Urinary bladder (tissue), 4 donors: Measurements from ENCODE around the gene N4BP2. TPM values are rescaled to one million over a fixed set of nuclear protein-coding genes. Genes with fewer than 3 reads are reported as not detected.

Experiments used
- DNase-seq: peaks from one replicate; pipeline ENCODE4 v3.0.0-alpha.2; 2015; ENCODE audit errors: extremely low spot score
- H3K27ac ChIP-seq: one replicate; pipeline ENCODE4 v1.5.1; 2013; ENCODE audit warnings: low read depth, mild to moderate bottlenecking, moderate library complexity
- H3K36me3 ChIP-seq: one replicate; pipeline ENCODE4 v1.6.1; 2013; ENCODE audit warnings: mild to moderate bottlenecking, moderate library complexity; ENCODE audit not compliant: insufficient read depth
- H3K4me1 ChIP-seq: one replicate; pipeline ENCODE4 v1.6.1; 2013; ENCODE audit warnings: mild to moderate bottlenecking, moderate library complexity; ENCODE audit not compliant: insufficient read depth
- H3K4me3 ChIP-seq: one replicate; pipeline ENCODE4 v1.5.1; 2013; ENCODE audit warnings: low read depth, low read length
- WGBS: extraction: QIAGEN DNeasy Blood & Tissue Kit; methylation state at CpG from one replicate; pipeline ENCODE4 v1.1.7; 2013; 5-methylcytosine and 5-hydroxymethylcytosine counted together
- polyA plus RNA-seq: library from polyadenylated mRNA; stranded (reverse); fragments of 200-250 nt; gene quantifications from one replicate; pipeline ENCODE4 v1.2.3, GENCODE V29; 2013
- total RNA-seq: library from RNA; depleted of rRNA; stranded (reverse); fragments of >200 nt; gene quantifications from one replicate; pipeline ENCODE4 v1.2.3, GENCODE V29; 2014
- donor health status: healthy with polysubstance abuse.
- donor health status: healthy.

N4BP2 gene
- total and polyA plus RNA-seq, 2 donors: 2.5 to 64.7 TPM

- DNase-seq: no peak
- no peaks in the 10 kb centered on the region for H3K4me1 ChIP-seq
- no peak overlapping the region for H3K4me3 ChIP-seq
- H3K27ac ChIP-seq: no peak overlapping the region
- peaks cover 1% of the 10 kb centered on the region for H3K36me3 ChIP-seq
- WGBS: 87% methylated on average over 1 of the region's 1 CpG
Observed at GRCh38 chr4:40179360-40179759, 122.7 kb downstream of the N4BP2 start.

- no peak for DNase-seq
- Histone ChIP-seq H3K4me1 (no peaks in the 10 kb centered on the region), H3K4me3 (no peak overlapping the region), H3K36me3 (peaks cover 1% of the 10 kb centered on the region), H3K27ac (no peak overlapping the region)
- WGBS: 59% methylated on average over 1 of the region's 1 CpG
Observed at GRCh38 chr4:40180356-40180755, 123.7 kb downstream of the N4BP2 start.

- 81% methylated on average over 4 of the region's 4 CpGs for WGBS
- Histone ChIP-seq H3K4me3 (no peak overlapping the region), H3K36me3 (peaks cover 1% of the 10 kb centered on the region), H3K27ac (no peak overlapping the region), H3K4me1 (no peaks in the 10 kb centered on the region)
- DNase-seq: no peak
Observed at GRCh38 chr4:40182001-40182400, 125.4 kb downstream of the N4BP2 start.

DNA sequence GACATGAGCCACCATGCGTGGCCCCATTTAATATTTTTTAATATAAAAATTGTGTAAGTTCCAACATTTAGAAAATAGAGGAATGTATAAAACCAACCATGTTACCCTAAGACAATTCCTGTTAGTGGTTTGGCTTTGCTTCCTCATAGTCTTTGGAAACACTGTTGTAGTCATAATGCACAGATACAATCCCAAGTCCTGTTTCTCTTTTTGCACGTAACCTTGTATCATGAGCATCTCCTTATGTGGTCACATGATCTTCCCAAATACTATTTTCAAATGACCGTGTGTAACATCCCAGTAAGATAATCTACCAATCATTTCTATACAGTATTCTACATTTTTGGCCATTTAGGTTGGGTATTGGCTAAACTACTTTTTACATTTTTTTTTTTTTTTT is 126.3 kb downstream of the N4BP2 start:
- H3K4me1 ChIP-seq: no peaks in the 10 kb centered on the region
- H3K36me3 ChIP-seq: no peaks in the 10 kb centered on the region
- DNase-seq: no peak
- 94% methylated on average over 3 of the region's 3 CpGs for WGBS
- no peak overlapping the region for H3K4me3 ChIP-seq
- H3K27ac ChIP-seq: no peak overlapping the region

- no peak overlapping the region for H3K4me3 ChIP-seq
- DNase-seq: no peak
- no peaks in the 10 kb centered on the region for H3K4me1 ChIP-seq
- no peak overlapping the region for H3K27ac ChIP-seq
- WGBS: 88% methylated on average over 12 of the region's 12 CpGs
- H3K36me3 ChIP-seq: no peaks in the 10 kb centered on the region
Observed at GRCh38 chr4:40183615-40184411, 127.2 kb downstream of the N4BP2 start.

GRCh38 chr4:40185830-40186664 is 129.4 kb downstream of the N4BP2 start:
- Histone ChIP-seq H3K36me3 (no peaks in the 10 kb centered on the region), H3K4me3 (no peak overlapping the region), H3K27ac (no peak overlapping the region), H3K4me1 (no peaks in the 10 kb centered on the region)
- 79% methylated on average over 5 of the region's 5 CpGs for WGBS
- DNase-seq: no peak

GRCh38 chr4:40186665-40187014 is 130.0 kb downstream of the N4BP2 start:
- Histone ChIP-seq H3K36me3 (no peaks in the 10 kb centered on the region), H3K27ac (no peak overlapping the region), H3K4me3 (no peak overlapping the region), H3K4me1 (no peaks in the 10 kb centered on the region)
- 87% methylated on average over 1 of the region's 1 CpG for WGBS
- DNase-seq: no peak

DNA sequence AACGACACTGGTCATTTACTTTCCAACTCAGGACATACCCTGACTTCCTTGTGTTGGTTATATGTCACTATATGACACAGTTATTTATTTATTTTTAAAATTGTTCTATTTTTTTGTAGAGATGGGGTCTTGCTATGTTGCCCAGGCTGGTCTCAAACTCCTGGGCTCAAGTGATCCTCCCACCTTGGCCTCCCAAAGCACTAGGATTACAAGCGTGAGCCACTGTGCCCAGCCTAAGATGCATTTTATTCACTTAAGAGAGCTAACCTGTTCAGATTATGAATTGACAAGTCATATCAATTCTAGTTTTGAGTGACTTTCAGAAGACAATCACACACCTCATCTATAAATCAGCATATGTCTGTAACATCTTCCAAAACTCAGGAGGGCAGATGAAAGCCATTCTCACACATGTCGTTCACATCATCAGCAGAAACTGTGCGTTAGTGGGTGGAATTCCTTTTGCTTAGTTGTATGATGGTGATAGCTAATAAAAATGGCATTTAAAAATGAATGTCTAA is 130.8 kb downstream of the N4BP2 start:
- H3K36me3 ChIP-seq: no peaks in the 10 kb centered on the region
- no peak for DNase-seq
- WGBS: 90% methylated on average over 4 of the region's 4 CpGs
- H3K27ac ChIP-seq: no peak overlapping the region
- H3K4me1 ChIP-seq: no peaks in the 10 kb centered on the region
- no peak overlapping the region for H3K4me3 ChIP-seq

GRCh38 chr4:40190019-40190418 is 133.4 kb downstream of the N4BP2 start:
- Histone ChIP-seq H3K27ac (no peak overlapping the region), H3K4me1 (no peaks in the 10 kb centered on the region), H3K36me3 (no peaks in the 10 kb centered on the region), H3K4me3 (no peak overlapping the region)
- 40% methylated on average over 5 of the region's 5 CpGs for WGBS
- no peak for DNase-seq

DNA sequence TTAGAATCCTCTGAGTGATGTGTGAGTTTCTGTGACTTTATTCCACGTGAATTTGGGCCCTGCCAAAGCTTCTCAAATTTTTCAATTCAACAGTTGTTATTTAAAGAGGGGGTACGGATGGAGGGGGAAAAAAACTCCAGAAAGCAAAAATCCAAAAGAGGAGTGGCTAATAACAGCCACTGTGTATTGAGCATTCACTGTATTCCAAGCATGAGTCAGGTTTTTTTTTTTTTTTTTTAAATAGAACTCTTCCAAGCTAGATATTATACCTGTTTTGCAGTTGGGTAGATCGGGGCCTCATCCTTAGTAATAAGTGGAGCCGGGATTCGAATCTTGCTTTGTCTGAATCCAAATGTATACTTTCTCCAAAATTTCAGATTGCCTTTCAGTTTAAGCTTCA is 133.8 kb downstream of the N4BP2 start:
- Histone ChIP-seq H3K4me3 (no peak overlapping the region), H3K4me1 (no peaks in the 10 kb centered on the region), H3K36me3 (no peaks in the 10 kb centered on the region), H3K27ac (no peak overlapping the region)
- DNase-seq: no peak
- WGBS: 76% methylated on average over 5 of the region's 5 CpGs

DNA sequence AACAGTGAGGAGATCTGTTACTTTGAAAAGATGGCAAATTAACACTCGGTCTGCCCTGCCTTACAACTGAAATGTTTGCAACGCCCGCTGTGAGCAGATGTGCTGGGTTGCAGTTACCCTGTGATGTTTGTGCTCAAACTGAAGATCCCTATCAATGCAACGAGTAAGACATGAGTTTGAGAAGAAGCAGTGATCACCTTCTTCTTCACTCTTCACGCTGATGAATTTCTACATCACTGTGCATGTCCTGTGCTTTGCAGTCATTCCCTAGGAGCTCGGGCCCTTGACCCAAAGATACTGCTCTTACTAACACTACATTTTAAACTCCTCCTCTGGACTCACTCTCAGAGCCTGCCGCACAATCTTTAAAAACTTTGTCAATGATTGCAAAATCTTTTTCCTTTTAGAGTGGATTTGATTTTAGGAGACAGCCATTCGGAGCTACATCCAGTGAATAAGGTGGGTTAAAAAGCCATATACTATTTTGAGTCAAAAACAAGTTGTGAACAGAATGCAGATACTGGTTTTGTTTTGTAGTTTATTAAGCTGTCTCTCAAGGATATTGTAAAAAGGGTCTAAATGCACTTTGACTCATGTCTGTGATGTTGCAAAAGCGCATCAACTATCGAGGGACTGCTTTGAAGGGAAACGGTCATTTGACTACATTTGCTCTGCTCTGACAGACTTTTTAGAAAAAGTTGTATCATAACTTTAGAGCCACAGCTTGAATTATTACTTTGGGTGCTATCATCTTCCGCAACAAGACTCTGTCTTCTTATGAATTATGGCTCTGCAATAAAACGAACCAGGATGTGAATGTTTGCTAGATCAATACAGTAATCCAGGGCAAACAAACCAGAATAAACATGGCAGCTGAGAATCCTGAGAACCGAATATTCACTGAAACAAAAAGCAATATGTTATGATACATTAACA is 134.5 kb downstream of the N4BP2 start:
- WGBS: 53% methylated on average over 14 of the region's 14 CpGs
- no peaks in the 10 kb centered on the region for H3K4me1 ChIP-seq
- no peak overlapping the region for H3K4me3 ChIP-seq
- DNase-seq: no peak
- no peaks in the 10 kb centered on the region for H3K36me3 ChIP-seq
- no peak overlapping the region for H3K27ac ChIP-seq

DNA sequence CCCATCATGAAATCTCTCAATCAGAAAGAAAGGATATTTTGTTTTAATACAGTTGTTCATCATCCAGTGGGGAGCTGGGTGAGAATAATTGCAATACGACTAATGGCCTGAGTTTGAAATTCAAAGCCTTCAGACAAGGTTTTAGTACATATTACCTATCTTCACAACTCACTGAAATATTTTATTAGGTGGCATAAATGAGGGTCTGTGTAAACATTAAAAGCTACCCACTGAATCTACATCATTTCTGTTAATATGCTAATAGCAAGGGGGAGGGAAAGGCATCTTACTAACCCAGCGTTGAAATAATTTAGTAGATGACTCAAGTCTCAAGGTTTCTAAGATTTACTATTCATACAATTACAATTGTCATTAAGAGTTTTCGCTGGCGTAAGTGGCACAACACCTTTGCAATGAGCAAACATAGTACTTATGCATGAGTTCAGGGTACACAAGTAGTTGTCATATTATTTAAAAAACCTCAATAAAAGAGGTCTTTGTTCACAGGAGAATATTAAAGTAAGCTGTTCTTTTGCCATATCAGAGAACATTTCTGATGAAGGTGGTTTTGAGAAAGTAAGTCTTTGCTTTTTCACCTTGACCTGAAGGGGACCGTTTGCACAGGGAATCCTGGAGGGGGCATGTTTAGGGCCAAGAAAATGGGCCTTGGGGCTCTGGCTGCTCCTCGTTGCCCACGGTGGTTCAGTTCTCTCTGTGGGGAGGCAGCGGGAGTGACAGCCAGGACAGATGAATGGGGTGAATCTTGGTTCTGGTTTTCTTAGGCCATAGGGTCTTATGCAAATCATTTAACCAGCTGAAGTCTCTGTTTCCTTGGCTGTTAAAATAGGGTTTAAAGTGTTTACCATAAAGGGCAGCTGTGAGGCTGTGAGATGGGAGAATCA is 135.7 kb downstream of the N4BP2 start:
- no peak overlapping the region for H3K27ac ChIP-seq
- DNase-seq: no peak
- 86% methylated on average over 8 of the region's 8 CpGs for WGBS

More for the DNA sequence above, 135.7 kb downstream of the N4BP2 start:
- Histone ChIP-seq H3K4me1 (no peaks in the 10 kb centered on the region), H3K36me3 (no peaks in the 10 kb centered on the region), H3K4me3 (no peak overlapping the region)
